MM.1S (cell line): ENCODE results near the gene REELD1.
A peak's percentile ranks its signal among the peaks of the same experiment; 100 is the strongest.

ENCODE experiments used
- DNase-seq: peaks from one replicate; pipeline ENCODE4 v3.0.0-alpha.2; 2015
- H2AFZ ChIP-seq: fragments of 300-600 bp; sonication (generic); 2 replicates; pipeline ENCODE4 v1.6.0; 2016; ENCODE audit warnings: antibody characterized with exemption, low read length
- H3F3A ChIP-seq: fragments of 300-600 bp; sonication (generic); 2 replicates; pipeline ENCODE4 v1.6.1; 2016; ENCODE audit warnings: mild to moderate bottlenecking, antibody characterized with exemption, low read length, moderate library complexity, mixed read lengths; ENCODE audit not compliant: insufficient read depth
- H3K27ac ChIP-seq: fragments of 300-600 bp; sonication (generic); 2 replicates; pipeline ENCODE4 v1.5.1; 2016; ENCODE audit warnings: mild to moderate bottlenecking, low read length
- H3K27me3 ChIP-seq: fragments of 300-600 bp; sonication (generic); replicated peaks from 2 replicates; pipeline ENCODE4 v1.6.0; 2016; ENCODE audit warnings: low read length; ENCODE audit not compliant: insufficient read depth
- H3K36me3 ChIP-seq: fragments of 300-600 bp; sonication (generic); replicated peaks from 2 replicates; pipeline ENCODE4 v1.6.1; 2016; ENCODE audit warnings: mild to moderate bottlenecking, low read length, mixed read lengths; ENCODE audit not compliant: insufficient read depth
- H3K4me1 ChIP-seq: fragments of 300-600 bp; sonication (generic); 2 replicates; pipeline ENCODE4 v1.6.1; 2016; ENCODE audit warnings: low read length, mixed read lengths
- H3K4me2 ChIP-seq: fragments of 300-600 bp; sonication (generic); 2 replicates; pipeline ENCODE4 v1.6.0; 2016; ENCODE audit warnings: low read depth, low read length
- H3K4me3 ChIP-seq: fragments of 300-600 bp; sonication (generic); 2 replicates; pipeline ENCODE4 v1.5.1; 2016; ENCODE audit warnings: low read length, mixed read lengths
- H3K79me2 ChIP-seq: fragments of 300-600 bp; sonication (generic); 2 replicates; pipeline ENCODE4 v1.6.1; 2016; ENCODE audit warnings: mixed run types, low read length, mixed read lengths
- H3K9ac ChIP-seq: fragments of 300-600 bp; sonication (generic); 2 replicates; pipeline ENCODE4 v1.6.1; 2016; ENCODE audit warnings: low read length, mixed read lengths
- H3K9me2 ChIP-seq: fragments of 300-600 bp; sonication (generic); replicated peaks from 2 replicates; pipeline ENCODE4 v1.6.1; 2016; ENCODE audit warnings: mild to moderate bottlenecking, low read length, mixed read lengths; ENCODE audit not compliant: insufficient read depth
- H3K9me3 ChIP-seq: fragments of 300-600 bp; sonication (generic); replicated peaks from 2 replicates; pipeline ENCODE4 v1.6.1; 2016; ENCODE audit warnings: mild to moderate bottlenecking, low read length, mixed read lengths; ENCODE audit not compliant: insufficient read depth
- H4K20me1 ChIP-seq: fragments of 300-600 bp; sonication (generic); 2 replicates; pipeline ENCODE4 v1.6.1; 2016; ENCODE audit warnings: mild to moderate bottlenecking, low read length, moderate library complexity, mixed read lengths; ENCODE audit not compliant: insufficient read depth
- EZH2 ChIP-seq: fragments of 300-600 bp; sonication (generic); optimal IDR thresholded peaks from 2 replicates; pipeline ENCODE3; 2017; ENCODE audit warnings: low read depth, mild to moderate bottlenecking, antibody characterized with exemption, low read length, mixed read lengths
- EZH2phosphoT487 ChIP-seq: fragments of 300-600 bp; sonication (generic); IDR thresholded peaks from 2 replicates; pipeline ENCODE4 v1.6.1; 2018; ENCODE audit warnings: antibody characterized with exemption, low read length
- TF ChIP-seq, protein P1 (sequence below): fragments of 300-600 bp; sonication (generic); IDR thresholded peaks from 2 replicates; pipeline ENCODE4 v1.5.1; 2016; ENCODE audit warnings: antibody characterized with exemption, low read length, mixed read lengths

REELD1 gene

DNA sequence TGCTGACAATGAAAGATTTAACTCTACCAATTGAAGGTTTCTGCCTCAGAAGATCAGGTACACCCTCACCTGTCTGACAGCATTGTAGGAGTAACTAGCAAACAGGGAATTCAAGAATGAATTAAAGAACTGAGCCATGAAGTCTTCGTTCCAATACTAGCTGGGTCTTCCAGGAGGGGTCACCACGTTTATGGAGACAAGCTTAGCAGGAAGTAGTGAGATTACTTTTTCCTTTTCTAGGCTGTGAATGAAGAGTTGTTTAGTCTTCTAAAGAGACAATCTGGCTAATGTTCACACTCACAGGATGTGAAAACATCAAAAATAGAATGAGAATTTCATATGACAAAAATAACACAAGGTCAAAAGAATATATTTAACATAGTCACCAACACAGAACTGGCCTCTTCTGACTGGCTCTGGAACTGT lies 54.9 kb downstream of the REELD1 start:
- Histone ChIP-seq H4K20me1 (no peaks in the 10 kb centered on the region), H3K36me3 (no peaks in the 10 kb centered on the region), H3F3A (peaks cover 17% of the 10 kb centered on the region), H2AFZ (peak overlapping the region; percentile 25; the same call in 1 of the 2 replicates), H3K27me3 (no peaks in the 10 kb centered on the region), H3K4me1 (peaks cover 48% of the 10 kb centered on the region), H3K4me2 (peak overlapping the region; percentile 78), H3K4me3 (peak overlapping the region; percentile 36; the same call in 1 of the 2 replicates), H3K79me2 (no peaks in the 10 kb centered on the region), H3K9me3 (no peaks in the 10 kb centered on the region), H3K27ac (peak overlapping the region; percentile 86), H3K9ac (peak overlapping the region; percentile 37), H3K9me2 (no peaks in the 10 kb centered on the region)
- DNase-seq, result peak; percentile 64
- TF ChIP-seq EZH2phosphoT487 (no peak), EZH2 (no peak)
- TF ChIP-seq, protein P1, sequence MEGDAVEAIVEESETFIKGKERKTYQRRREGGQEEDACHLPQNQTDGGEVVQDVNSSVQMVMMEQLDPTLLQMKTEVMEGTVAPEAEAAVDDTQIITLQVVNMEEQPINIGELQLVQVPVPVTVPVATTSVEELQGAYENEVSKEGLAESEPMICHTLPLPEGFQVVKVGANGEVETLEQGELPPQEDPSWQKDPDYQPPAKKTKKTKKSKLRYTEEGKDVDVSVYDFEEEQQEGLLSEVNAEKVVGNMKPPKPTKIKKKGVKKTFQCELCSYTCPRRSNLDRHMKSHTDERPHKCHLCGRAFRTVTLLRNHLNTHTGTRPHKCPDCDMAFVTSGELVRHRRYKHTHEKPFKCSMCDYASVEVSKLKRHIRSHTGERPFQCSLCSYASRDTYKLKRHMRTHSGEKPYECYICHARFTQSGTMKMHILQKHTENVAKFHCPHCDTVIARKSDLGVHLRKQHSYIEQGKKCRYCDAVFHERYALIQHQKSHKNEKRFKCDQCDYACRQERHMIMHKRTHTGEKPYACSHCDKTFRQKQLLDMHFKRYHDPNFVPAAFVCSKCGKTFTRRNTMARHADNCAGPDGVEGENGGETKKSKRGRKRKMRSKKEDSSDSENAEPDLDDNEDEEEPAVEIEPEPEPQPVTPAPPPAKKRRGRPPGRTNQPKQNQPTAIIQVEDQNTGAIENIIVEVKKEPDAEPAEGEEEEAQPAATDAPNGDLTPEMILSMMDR, result no peak

DNA sequence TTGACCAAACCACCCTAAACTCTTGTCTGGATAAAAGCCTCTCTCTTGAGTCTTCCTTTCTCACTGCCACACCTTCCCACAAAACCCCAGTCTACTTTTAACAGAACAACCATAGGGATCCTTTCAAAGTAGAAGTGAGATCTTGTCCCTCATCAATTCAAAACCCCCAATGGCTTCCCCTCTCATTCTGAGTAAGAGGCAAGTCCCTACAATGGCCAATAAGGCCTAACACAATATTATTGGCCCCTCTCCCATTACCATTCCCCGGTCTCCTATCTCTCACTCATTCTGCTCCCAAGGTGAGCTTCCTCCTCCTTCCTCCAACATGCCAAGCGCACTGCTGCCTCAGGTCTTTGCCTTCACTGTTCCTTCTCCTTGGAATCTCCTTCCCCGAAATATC lies 57.1 kb downstream of the REELD1 start:
- Histone ChIP-seq H3K36me3 (no peaks in the 10 kb centered on the region), H3K9me2 (no peaks in the 10 kb centered on the region), H3K4me2 (no peak overlapping the region), H4K20me1 (no peaks in the 10 kb centered on the region), H3F3A (peaks cover 17% of the 10 kb centered on the region), H2AFZ (no peak overlapping the region), H3K4me1 (peaks cover 48% of the 10 kb centered on the region), H3K27me3 (no peaks in the 10 kb centered on the region), H3K9me3 (no peaks in the 10 kb centered on the region), H3K79me2 (no peaks in the 10 kb centered on the region), H3K4me3 (no peak overlapping the region), H3K9ac (no peak overlapping the region), H3K27ac (no peak overlapping the region)
- DNase-seq, result no peak
- TF ChIP-seq, protein P1, result no peak
- TF ChIP-seq EZH2 (no peak), EZH2phosphoT487 (no peak)

DNA sequence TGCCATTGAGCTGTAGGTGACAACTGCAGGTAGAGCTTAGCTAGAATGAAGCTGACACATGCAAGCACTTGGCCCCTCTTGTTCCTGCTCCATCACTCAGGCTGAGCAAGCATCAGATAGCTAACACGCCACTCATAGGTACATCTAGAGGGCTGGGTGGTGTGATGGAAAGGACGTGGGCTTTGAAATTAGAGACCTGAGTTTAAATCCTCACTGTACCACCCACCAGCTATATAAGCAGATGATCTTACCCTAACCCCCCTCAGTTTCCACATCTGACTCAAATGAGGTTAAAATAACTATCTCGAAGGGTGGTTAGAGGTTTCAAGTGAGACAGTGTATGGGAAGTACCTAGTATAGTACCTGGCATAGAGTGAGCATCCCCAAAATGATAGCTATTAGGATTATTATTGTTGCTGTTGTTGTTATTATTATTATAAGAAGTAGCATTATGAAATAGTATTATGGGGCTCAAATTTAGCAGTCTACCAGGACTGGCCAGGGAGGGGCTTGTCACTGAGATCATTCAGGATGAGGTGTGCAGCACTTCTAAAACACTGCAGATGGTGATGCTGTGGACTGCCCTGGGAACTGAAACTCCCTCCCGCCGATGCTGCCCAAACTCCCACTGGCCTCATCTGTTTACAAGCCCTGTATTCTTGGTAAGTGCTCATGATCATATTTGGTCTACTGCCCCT lies 59.0 kb downstream of the REELD1 start:
- Histone ChIP-seq H3K9me3 (no peaks in the 10 kb centered on the region), H4K20me1 (no peaks in the 10 kb centered on the region), H3K4me1 (peaks cover 39% of the 10 kb centered on the region), H3K4me2 (no peak overlapping the region), H3K79me2 (no peaks in the 10 kb centered on the region), H3K4me3 (no peak overlapping the region), H3F3A (peaks cover 16% of the 10 kb centered on the region), H3K9ac (no peak overlapping the region), H3K27me3 (no peaks in the 10 kb centered on the region), H3K36me3 (no peaks in the 10 kb centered on the region), H3K9me2 (no peaks in the 10 kb centered on the region), H3K27ac (no peak overlapping the region), H2AFZ (no peak overlapping the region)
- TF ChIP-seq, protein P1, result no peak
- TF ChIP-seq EZH2 (no peak), EZH2phosphoT487 (no peak)
- no peak for DNase-seq
